PC-9 (cell line): Measurements from ENCODE around the gene DPEP2. TPM values are rescaled to one million over a fixed set of nuclear protein-coding genes. Genes with fewer than 3 reads are reported as not detected.
A peak's percentile ranks its signal among the peaks of the same experiment; 100 is the strongest.

Experiments
- BruUV-seq: library from RNA; stranded (reverse); fragments of 400-500 nt; replicated peaks from 2 replicates; lab custom pipeline; 2021; lab: Mats Ljungman, UMichigan
- CTCF ChIA-PET: fragments of 300-600 bp; sonication (Branson Sonifier 250); formaldehyde crosslinking; loops from one replicate; lab custom pipeline; 2022; ENCODE audit warnings: antibody characterized with exemption; lab: Charles Lee
- POLR2A ChIA-PET: fragments of 300-600 bp; sonication (Branson Sonifier 250); formaldehyde crosslinking; loops from one replicate; lab custom pipeline; 2022; ENCODE audit warnings: antibody characterized with exemption; ENCODE audit not compliant: unreplicated experiment; lab: Charles Lee
- DNase-seq, 2 experiments: peaks; one replicate each; pipeline versions ENCODE4 v3.0.0 to v3.0.0-alpha.2; 2015 to 2022; ENCODE audit warnings: mixed read lengths in 1 of 2
- H2AFZ ChIP-seq: fragments of 200-600 bp; sonication (generic); 2 replicates; pipeline ENCODE4 v1.8.1; 2017; ENCODE audit warnings: antibody characterized with exemption
- H3F3A ChIP-seq: fragments of 200-600 bp; sonication (generic); 2 replicates; pipeline ENCODE4 v1.8.1; 2017; ENCODE audit warnings: antibody characterized with exemption, mild to moderate bottlenecking, low read depth; ENCODE audit not compliant: insufficient read depth
- H3K27ac ChIP-seq: fragments of 200-600 bp; sonication (generic); 2 replicates; pipeline ENCODE4 v1.6.1; 2016; ENCODE audit warnings: mixed run types
- H3K27me3 ChIP-seq: fragments of 200-600 bp; sonication (generic); 2 replicates; pipeline ENCODE4 v1.6.1; 2016; ENCODE audit warnings: low read depth, mixed run types; ENCODE audit not compliant: insufficient read depth
- H3K36me3 ChIP-seq: fragments of 200-600 bp; sonication (generic); 2 replicates; pipeline ENCODE4 v1.6.1; 2016; ENCODE audit warnings: low read depth, mixed run types
- H3K4me1 ChIP-seq: fragments of 200-600 bp; sonication (generic); replicated peaks from 2 replicates; pipeline ENCODE4 v1.6.1; 2016; ENCODE audit warnings: mixed run types; ENCODE audit not compliant: insufficient read depth
- H3K4me2 ChIP-seq: fragments of 200-600 bp; sonication (generic); 2 replicates; pipeline ENCODE4 v1.6.1; 2017; ENCODE audit warnings: mixed run types
- H3K4me3 ChIP-seq: fragments of 200-600 bp; sonication (generic); 2 replicates; pipeline ENCODE4 v1.6.1; 2016; ENCODE audit warnings: mixed run types
- H3K79me2 ChIP-seq: fragments of 200-600 bp; sonication (generic); 2 replicates; pipeline ENCODE4 v1.6.1; 2017; ENCODE audit warnings: low read depth, mixed run types
- H3K9me2 ChIP-seq: fragments of 200-600 bp; sonication (generic); 2 replicates; pipeline ENCODE4 v1.8.1; 2017; ENCODE audit warnings: mild to moderate bottlenecking; ENCODE audit not compliant: insufficient read depth
- H3K9me3 ChIP-seq: fragments of 200-600 bp; sonication (generic); 2 replicates; pipeline ENCODE4 v1.8.1; 2016; ENCODE audit warnings: low read depth; ENCODE audit not compliant: insufficient read depth
- H4K20me1 ChIP-seq: fragments of 200-600 bp; sonication (generic); 2 replicates; pipeline ENCODE4 v1.8.1; 2017; ENCODE audit not compliant: insufficient read depth
- CTCF ChIP-seq: fragments of 200-600 bp; sonication (generic); conservative IDR thresholded peaks from 2 replicates; pipeline ENCODE4 v1.6.1; 2017; ENCODE audit warnings: mixed run types, antibody characterized with exemption, mild to moderate bottlenecking, moderate library complexity
- EZH2 ChIP-seq: fragments of 200-600 bp; sonication (generic); IDR thresholded peaks from 2 replicates; pipeline ENCODE4 v1.8.0; 2017; ENCODE audit warnings: antibody characterized with exemption, low read depth
- intact Hi-C: fragments of 100-400 bp; cut with micrococcal nuclease; formaldehyde crosslinking; loops from one replicate; pipeline ENCODE4 v1.10.0; 2022; ENCODE audit not compliant: unreplicated experiment
- total RNA-seq: library from RNA; stranded (reverse); gene quantifications from 2 replicates; pipeline ENCODE4 v1.2.3, GENCODE V29; 2021

Gene DPEP2
- total RNA-seq, 1 experiment from 2014 or later, result not detected

GRCh38 chr16:67965668-67966548, 33.4 kb downstream of the DPEP2 start:
- no peaks in the 10 kb centered on the region for H4K20me1 ChIP-seq
- H3K79me2 ChIP-seq, result 0 out of 2 replicates have a peak, but pooled peaks cover 10% of the 10 kb centered on the region
- H3K36me3 ChIP-seq, result no peaks in the 10 kb centered on the region
- no TSS peak for BruUV-seq
- peaks cover 9% of the 10 kb centered on the region; the same call in 1 of the 2 replicates for H3K4me1 ChIP-seq
- H3F3A ChIP-seq, result no peaks in the 10 kb centered on the region
- no peaks in the 10 kb centered on the region for H3K9me3 ChIP-seq
- no peaks in the 10 kb centered on the region for H3K27me3 ChIP-seq
- no peaks in the 10 kb centered on the region for H3K9me2 ChIP-seq
- POLR2A ChIA-PET, result interaction anchor here (0.5 to 0.6 kb wide), 2 partner anchors 520 to 718 kb away, joined by 4 to 6 read pairs; no protein-coding TSS in a partner anchor
- H3K27ac ChIP-seq, result no peak overlapping the region
- TF ChIP-seq EZH2 (no peak), CTCF (no peak)
- peak in 1 of 2 experiments; percentile 38 for DNase-seq
- H3K4me2 ChIP-seq, result no peak overlapping the region
- no peak overlapping the region for H3K4me3 ChIP-seq
- H2AFZ ChIP-seq, result no peak overlapping the region
- CTCF ChIA-PET, result interaction anchor here (0.5 to 1.0 kb wide), 2 partner anchors 30 to 401 kb away, joined by 3 read pairs; no protein-coding TSS in a partner anchor
- intact Hi-C loops, result no loop called here

- Histone ChIP-seq H3K27ac (no peak overlapping the region), H3K27me3 (no peaks in the 10 kb centered on the region), H3K79me2 (0 out of 2 replicates have a peak, but pooled peaks cover 10% of the 10 kb centered on the region), H3F3A (no peaks in the 10 kb centered on the region), H3K9me3 (no peaks in the 10 kb centered on the region), H3K4me1 (peaks cover 9% of the 10 kb centered on the region; the same call in 1 of the 2 replicates), H4K20me1 (no peaks in the 10 kb centered on the region), H3K9me2 (no peaks in the 10 kb centered on the region), H3K4me2 (no peak overlapping the region), H3K36me3 (no peaks in the 10 kb centered on the region), H3K4me3 (no peak overlapping the region), H2AFZ (no peak overlapping the region)
- no TSS peak for BruUV-seq
- DNase-seq, result no peak
- no peak for TF ChIP-seq EZH2
- no peak for TF ChIP-seq CTCF
- intact Hi-C loops, result no loop called here
- POLR2A ChIA-PET, result no interaction called here
- CTCF ChIA-PET, result no interaction called here
Observed at GRCh38 chr16:67964477-67965131, 34.7 kb downstream of the DPEP2 start.

- no peaks in the 10 kb centered on the region for H3K27me3 ChIP-seq
- no TSS peak for BruUV-seq
- no peak overlapping the region for H3K4me2 ChIP-seq
- no peak for DNase-seq
- H3K27ac ChIP-seq, result no peak overlapping the region
- ChIA-PET POLR2A (no interaction called here), CTCF (interaction anchor here (0.6 kb wide), 1 partner anchor 891 kb away, joined by 3 read pairs; no protein-coding TSS in a partner anchor)
- no peak overlapping the region for H2AFZ ChIP-seq
- no peaks in the 10 kb centered on the region for H4K20me1 ChIP-seq
- TF ChIP-seq CTCF, result no peak
- no peak for TF ChIP-seq EZH2
- no peaks in the 10 kb centered on the region for H3K36me3 ChIP-seq
- peaks cover 9% of the 10 kb centered on the region; the same call in 1 of the 2 replicates for H3K4me1 ChIP-seq
- no peaks in the 10 kb centered on the region for H3K9me3 ChIP-seq
- no peak overlapping the region for H3K4me3 ChIP-seq
- 0 out of 2 replicates have a peak, but pooled peaks cover 10% of the 10 kb centered on the region for H3K79me2 ChIP-seq
- intact Hi-C loops, result no loop called here
- no peaks in the 10 kb centered on the region for H3K9me2 ChIP-seq
- H3F3A ChIP-seq, result no peaks in the 10 kb centered on the region
Observed at GRCh38 chr16:67963662-67964321, 35.5 kb downstream of the DPEP2 start.
